ENCODE measurements around the gene DOCK10. TPM values are rescaled to one million over a fixed set of nuclear protein-coding genes. Genes with fewer than 3 reads are reported as not detected.

DOCK10 gene
- total and polyA plus RNA-seq, 2 donors (not counting 1 experiment from before 2014, with no cell fraction given), result 20.8 to 26.3 TPM

- no peak overlapping the region for H3K27ac ChIP-seq (ENCODE audit: insufficient read depth, low read length)
- no peak overlapping the region for H3K4me3 ChIP-seq (replicated peaks in 1 of 4; ENCODE audit: control extremely low read depth in 1 of 4, insufficient read depth in 1 of 4, low read depth in 3 of 4, low read length in 4 of 4)
- peaks cover 3% of the 10 kb centered on the region for H3K4me1 ChIP-seq (ENCODE audit: control insufficient read depth, extremely low read depth, insufficient read depth, low read length)
- H2AFZ ChIP-seq (ENCODE audit: low read length), result no peak overlapping the region
- no peaks in the 10 kb centered on the region for H3K27me3 ChIP-seq (ENCODE audit: control insufficient read depth, insufficient read depth, low read length)
- no peaks in the 10 kb centered on the region for H4K20me1 ChIP-seq (ENCODE audit: control insufficient read depth, extremely low read depth, insufficient read depth, low read length)
- H3K9ac ChIP-seq (ENCODE audit: insufficient read depth, low read length), result no peak overlapping the region
- H3K9me3 ChIP-seq (ENCODE audit: control insufficient read depth, insufficient read depth, low read depth, low read length), result no peaks in the 10 kb centered on the region
- TF ChIP-seq EZH2 (IDR thresholded peaks at IDR 0.05; ENCODE audit: low read length, missing control alignments), result no peak
- TF ChIP-seq, protein P1, sequence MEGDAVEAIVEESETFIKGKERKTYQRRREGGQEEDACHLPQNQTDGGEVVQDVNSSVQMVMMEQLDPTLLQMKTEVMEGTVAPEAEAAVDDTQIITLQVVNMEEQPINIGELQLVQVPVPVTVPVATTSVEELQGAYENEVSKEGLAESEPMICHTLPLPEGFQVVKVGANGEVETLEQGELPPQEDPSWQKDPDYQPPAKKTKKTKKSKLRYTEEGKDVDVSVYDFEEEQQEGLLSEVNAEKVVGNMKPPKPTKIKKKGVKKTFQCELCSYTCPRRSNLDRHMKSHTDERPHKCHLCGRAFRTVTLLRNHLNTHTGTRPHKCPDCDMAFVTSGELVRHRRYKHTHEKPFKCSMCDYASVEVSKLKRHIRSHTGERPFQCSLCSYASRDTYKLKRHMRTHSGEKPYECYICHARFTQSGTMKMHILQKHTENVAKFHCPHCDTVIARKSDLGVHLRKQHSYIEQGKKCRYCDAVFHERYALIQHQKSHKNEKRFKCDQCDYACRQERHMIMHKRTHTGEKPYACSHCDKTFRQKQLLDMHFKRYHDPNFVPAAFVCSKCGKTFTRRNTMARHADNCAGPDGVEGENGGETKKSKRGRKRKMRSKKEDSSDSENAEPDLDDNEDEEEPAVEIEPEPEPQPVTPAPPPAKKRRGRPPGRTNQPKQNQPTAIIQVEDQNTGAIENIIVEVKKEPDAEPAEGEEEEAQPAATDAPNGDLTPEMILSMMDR (conservative IDR thresholded peaks at IDR 0.05 in 1 of 2, IDR thresholded peaks at IDR 0.05 in 1 of 2; ENCODE audit: low read depth in 1 of 2, low read length in 2 of 2), result no peak
- H3K79me2 ChIP-seq (ENCODE audit: control insufficient read depth, insufficient read depth, low read length), result peaks cover 2% of the 10 kb centered on the region
- H3K4me2 ChIP-seq (ENCODE audit: extremely low read depth, insufficient read depth, low read length), result no peak overlapping the region
- no peak for DNase-seq (ENCODE audit: low read depth in 2 of 2)
- H3K36me3 ChIP-seq (ENCODE audit: control insufficient read depth, insufficient read depth, low read length), result no peaks in the 10 kb centered on the region
Observed at GRCh38 chr2:224995419-224995818, 46.8 kb downstream of the DOCK10 start.

DNA sequence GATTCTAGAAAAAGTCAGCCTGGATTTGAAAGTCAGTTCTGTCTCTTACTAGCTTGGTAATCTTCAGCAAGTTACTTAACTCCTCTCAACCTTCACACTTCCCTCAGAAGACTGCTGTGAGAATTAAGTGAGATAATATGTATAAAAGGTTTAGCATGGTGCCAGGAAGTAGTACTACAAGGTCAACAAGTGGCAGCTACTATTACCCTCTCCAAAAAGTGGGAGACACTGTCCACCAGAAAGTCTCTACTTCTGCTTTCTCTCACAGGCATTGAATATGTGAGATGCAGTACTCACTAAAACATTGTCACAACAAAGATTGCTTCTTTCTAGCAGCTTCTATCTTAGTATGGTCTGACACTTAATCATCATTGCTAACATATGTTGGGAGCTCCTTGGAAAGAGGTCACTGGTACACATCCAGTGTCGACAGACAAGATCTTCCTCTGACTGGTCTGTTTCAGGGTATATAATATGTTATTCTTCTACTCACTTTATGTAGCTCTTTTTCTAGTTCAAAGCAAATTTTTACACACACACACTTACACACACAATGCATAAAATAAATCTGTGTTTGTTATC, 47.9 kb downstream of the DOCK10 start:
- no peaks in the 10 kb centered on the region for H3K36me3 ChIP-seq (ENCODE audit: control insufficient read depth, insufficient read depth, low read length)
- H3K79me2 ChIP-seq (ENCODE audit: control insufficient read depth, insufficient read depth, low read length), result no peaks in the 10 kb centered on the region
- H3K9me3 ChIP-seq (ENCODE audit: control insufficient read depth, insufficient read depth, low read depth, low read length), result no peaks in the 10 kb centered on the region
- no peak overlapping the region for H3K27ac ChIP-seq (ENCODE audit: insufficient read depth, low read length)
- TF ChIP-seq, protein P1 (conservative IDR thresholded peaks at IDR 0.05 in 1 of 2, IDR thresholded peaks at IDR 0.05 in 1 of 2; ENCODE audit: low read depth in 1 of 2, low read length in 2 of 2), result no peak
- TF ChIP-seq EZH2 (IDR thresholded peaks at IDR 0.05; ENCODE audit: low read length, missing control alignments), result no peak
- no peak for DNase-seq (ENCODE audit: low read depth in 2 of 2)
- H4K20me1 ChIP-seq (ENCODE audit: control insufficient read depth, extremely low read depth, insufficient read depth, low read length), result no peaks in the 10 kb centered on the region
- peaks cover 2% of the 10 kb centered on the region for H3K4me1 ChIP-seq (ENCODE audit: control insufficient read depth, extremely low read depth, insufficient read depth, low read length)
- H3K27me3 ChIP-seq (ENCODE audit: control insufficient read depth, insufficient read depth, low read length), result no peaks in the 10 kb centered on the region
- no peak overlapping the region for H3K9ac ChIP-seq (ENCODE audit: insufficient read depth, low read length)
- no peak overlapping the region for H3K4me3 ChIP-seq (replicated peaks in 1 of 4; ENCODE audit: control extremely low read depth in 1 of 4, insufficient read depth in 1 of 4, low read depth in 3 of 4, low read length in 4 of 4)
- no peak overlapping the region for H2AFZ ChIP-seq (ENCODE audit: low read length)
- no peak overlapping the region for H3K4me2 ChIP-seq (ENCODE audit: extremely low read depth, insufficient read depth, low read length)

GRCh38 chr2:224990710-224991109, 51.6 kb downstream of the DOCK10 start:
- Histone ChIP-seq H3K9me3 (ENCODE audit: control insufficient read depth, insufficient read depth, low read depth, low read length) (no peaks in the 10 kb centered on the region), H3K79me2 (ENCODE audit: control insufficient read depth, insufficient read depth, low read length) (peaks cover 2% of the 10 kb centered on the region), H2AFZ (ENCODE audit: low read length) (no peak overlapping the region), H3K4me2 (ENCODE audit: extremely low read depth, insufficient read depth, low read length) (no peak overlapping the region), H3K27me3 (ENCODE audit: control insufficient read depth, insufficient read depth, low read length) (no peaks in the 10 kb centered on the region), H3K9ac (ENCODE audit: insufficient read depth, low read length) (no peak overlapping the region), H3K4me3 (replicated peaks in 1 of 4; ENCODE audit: control extremely low read depth in 1 of 4, insufficient read depth in 1 of 4, low read depth in 3 of 4, low read length in 4 of 4) (no peak overlapping the region), H3K4me1 (ENCODE audit: control insufficient read depth, extremely low read depth, insufficient read depth, low read length) (no peaks in the 10 kb centered on the region), H3K27ac (ENCODE audit: insufficient read depth, low read length) (no peak overlapping the region), H4K20me1 (ENCODE audit: control insufficient read depth, extremely low read depth, insufficient read depth, low read length) (no peaks in the 10 kb centered on the region), H3K36me3 (ENCODE audit: control insufficient read depth, insufficient read depth, low read length) (no peaks in the 10 kb centered on the region)
- no peak for DNase-seq (ENCODE audit: low read depth in 2 of 2)
- TF ChIP-seq, protein P1 (conservative IDR thresholded peaks at IDR 0.05 in 1 of 2, IDR thresholded peaks at IDR 0.05 in 1 of 2; ENCODE audit: low read depth in 1 of 2, low read length in 2 of 2), result no peak
- no peak for TF ChIP-seq EZH2 (IDR thresholded peaks at IDR 0.05; ENCODE audit: low read length, missing control alignments)
